IMR-90 (cell line): ENCODE data around the gene LIN7B. TPM values are rescaled to one million over a fixed set of nuclear protein-coding genes. Genes with fewer than 3 reads are reported as not detected.

Experiments
- ATAC-seq: fragments of 200-7000 bp; cut with Tn5 transposase; 2 replicates; pipeline ENCODE4 v1.9.1; 2020; ENCODE audit warnings: low read depth, mild to moderate bottlenecking, moderate library complexity
- BruUV-seq: library from RNA; stranded (reverse); fragments of 400-500 nt; replicated peaks from 2 replicates; lab custom pipeline; 2021; lab: Mats Ljungman, UMichigan
- CTCF ChIA-PET: fragments of 300-600 bp; formaldehyde crosslinking; extraction: SDS; loops from one replicate; lab custom pipeline; 2021; ENCODE audit warnings: antibody characterized with exemption; lab: Yijun Ruan, JAX
- POLR2A ChIA-PET: fragments of 300-600 bp; sonication (Branson Sonifier 250); formaldehyde crosslinking; loops from one replicate; lab custom pipeline; 2022; ENCODE audit warnings: antibody characterized with exemption; ENCODE audit not compliant: unreplicated experiment; lab: Charles Lee
- DNase-seq: peaks from one replicate; pipeline ENCODE4 v3.0.0; 2013
- H2AFZ ChIP-seq: replicated peaks from 2 replicates; pipeline ENCODE3; 2013; ENCODE audit warnings: low read length, mild to moderate bottlenecking; ENCODE audit not compliant: poor library complexity
- H2AK5ac ChIP-seq: 2 replicates; pipeline ENCODE4 v1.6.1; 2013; ENCODE audit warnings: low read depth, low read length, inconsistent platforms
- H2AK9ac ChIP-seq: replicated peaks from 2 replicates; pipeline ENCODE3; 2013; ENCODE audit warnings: mild to moderate bottlenecking, low read depth, low read length, moderate library complexity; ENCODE audit not compliant: poor library complexity
- H2BK120ac ChIP-seq: 2 replicates; pipeline ENCODE4 v1.6.1; 2013; ENCODE audit warnings: low read depth, low read length, inconsistent platforms
- H2BK15ac ChIP-seq: 3 replicates; pipeline ENCODE4 v1.6.1; 2013; ENCODE audit warnings: low read depth, low read length, inconsistent platforms
- H2BK20ac ChIP-seq: 2 replicates; pipeline ENCODE4 v1.6.1; 2013; ENCODE audit warnings: low read depth, mild to moderate bottlenecking, inconsistent platforms, low read length, moderate library complexity
- H2BK5ac ChIP-seq: 2 replicates; pipeline ENCODE4 v1.6.1; 2013; ENCODE audit warnings: mild to moderate bottlenecking, low read depth, low read length, inconsistent platforms; ENCODE audit not compliant: poor library complexity, severe bottlenecking
- H3K14ac ChIP-seq: replicated peaks from 2 replicates; pipeline ENCODE4 v1.6.1; 2013; ENCODE audit warnings: low read depth, low read length, inconsistent platforms
- H3K18ac ChIP-seq: 2 replicates; pipeline ENCODE4 v1.6.1; 2013; ENCODE audit warnings: low read depth, low read length, control low read depth
- H3K23ac ChIP-seq: 2 replicates; pipeline ENCODE4 v1.6.1; 2013; ENCODE audit warnings: low read depth, low read length, inconsistent platforms
- H3K27ac ChIP-seq: 2 replicates; pipeline ENCODE4 v1.5.1; 2013; ENCODE audit warnings: mild to moderate bottlenecking, control low read depth, low read length; ENCODE audit not compliant: insufficient read depth
- H3K27me3 ChIP-seq: 2 replicates; pipeline ENCODE4 v1.6.1; 2013; ENCODE audit warnings: low read length; ENCODE audit not compliant: control insufficient read depth, insufficient read depth
- H3K36me3 ChIP-seq: 2 replicates; pipeline ENCODE4 v1.6.1; 2013; ENCODE audit warnings: low read length, mixed read lengths; ENCODE audit not compliant: control insufficient read depth, insufficient read depth
- H3K4ac ChIP-seq: 2 replicates; pipeline ENCODE4 v1.6.1; 2013; ENCODE audit warnings: low read depth, low read length, inconsistent platforms
- H3K4me1 ChIP-seq: 2 replicates; pipeline ENCODE4 v1.6.1; 2013; ENCODE audit warnings: low read length, mixed read lengths; ENCODE audit not compliant: control insufficient read depth, insufficient read depth
- H3K4me2 ChIP-seq: 2 replicates; pipeline ENCODE4 v1.6.1; 2013; ENCODE audit warnings: low read depth, mild to moderate bottlenecking, control low read depth, low read length, moderate library complexity
- H3K4me3 ChIP-seq: 2 replicates; pipeline ENCODE4 v1.5.1; 2013; ENCODE audit warnings: low read depth, mild to moderate bottlenecking, control low read depth, low read length, moderate library complexity; ENCODE audit not compliant: insufficient read depth
- H3K56ac ChIP-seq: 2 replicates; pipeline ENCODE4 v1.6.1; 2013; ENCODE audit warnings: low read length, inconsistent platforms; ENCODE audit not compliant: insufficient read depth; ENCODE audit errors: extremely low read depth
- H3K79me1 ChIP-seq, 2 experiments: 2 replicates each; pipeline ENCODE4 v1.6.1; 2013; ENCODE audit warnings: low read length in 2 of 2, inconsistent platforms in 1 of 2, low read depth in 1 of 2
- H3K9ac ChIP-seq: 2 replicates; pipeline ENCODE4 v1.6.1; 2013; ENCODE audit warnings: low read depth, low read length, control low read depth
- H3K9me1 ChIP-seq: 2 replicates; pipeline ENCODE4 v1.6.1; 2013; ENCODE audit warnings: low read length, inconsistent platforms; ENCODE audit not compliant: insufficient read depth
- H3K9me3 ChIP-seq: 2 replicates; pipeline ENCODE4 v1.6.1; 2013; ENCODE audit warnings: low read length; ENCODE audit not compliant: control insufficient read depth, insufficient read depth
- H4K20me1 ChIP-seq: 2 replicates; pipeline ENCODE4 v1.6.1; 2013; ENCODE audit warnings: low read length, inconsistent platforms; ENCODE audit not compliant: insufficient read depth
- H4K5ac ChIP-seq: 2 replicates; pipeline ENCODE4 v1.6.1; 2013; ENCODE audit warnings: mild to moderate bottlenecking, low read depth, low read length, control low read depth
- H4K8ac ChIP-seq, 2 experiments: 2 replicates each; pipeline ENCODE4 v1.6.1; 2013; ENCODE audit warnings: low read depth in 2 of 2, low read length in 2 of 2, control low read depth in 1 of 2, inconsistent platforms in 1 of 2
- H4K91ac ChIP-seq: 2 replicates; pipeline ENCODE4 v1.6.1; 2013; ENCODE audit warnings: low read depth, low read length, inconsistent platforms; ENCODE audit not compliant: insufficient read depth
- BHLHE40 ChIP-seq: fragments of 150-350 bp; IDR thresholded peaks from 2 replicates; pipeline ENCODE4 v1.6.1; 2016; ENCODE audit warnings: mild to moderate bottlenecking, low read depth, low read length
- CEBPB ChIP-seq: IDR thresholded peaks from 2 replicates; pipeline ENCODE4 v1.6.1; 2012; ENCODE audit warnings: low read depth, low read length, improper control_type of control experiment
- CHD1 ChIP-seq: IDR thresholded peaks from 2 replicates; pipeline ENCODE4 v1.6.1; 2012; ENCODE audit warnings: low read depth, low read length, improper control_type of control experiment
- ELK1 ChIP-seq: fragments of 150-350 bp; IDR thresholded peaks from 2 replicates; pipeline ENCODE4 v1.6.1; 2016; ENCODE audit warnings: low read depth, mild to moderate bottlenecking, low read length, moderate library complexity, borderline replicate concordance
- FOS ChIP-seq: fragments of 150-350 bp; IDR thresholded peaks from 2 replicates; pipeline ENCODE4 v1.6.1; 2016; ENCODE audit warnings: low read depth, low read length
- MAZ ChIP-seq: IDR thresholded peaks from 2 replicates; pipeline ENCODE4 v1.6.1; 2012; ENCODE audit warnings: low read depth, mild to moderate bottlenecking, low read length, improper control_type of control experiment, moderate library complexity, borderline replicate concordance
- NFE2L2 ChIP-seq: fragments of 150-350 bp; IDR thresholded peaks from 2 replicates; pipeline ENCODE4 v1.6.1; 2016; ENCODE audit warnings: low read depth, mild to moderate bottlenecking, low read length
- POLR2A ChIP-seq: IDR thresholded peaks from 2 replicates; pipeline ENCODE4 v1.6.1; 2012; ENCODE audit warnings: mild to moderate bottlenecking, low read depth, low read length
- RAD21 ChIP-seq: IDR thresholded peaks from 2 replicates; pipeline ENCODE4 v1.6.1; 2012; ENCODE audit warnings: low read length, improper control_type of control experiment
- RFX5 ChIP-seq: IDR thresholded peaks from 2 replicates; pipeline ENCODE4 v1.8.0; 2012; ENCODE audit warnings: low read depth, mild to moderate bottlenecking, low read length, moderate library complexity
- SMC3 ChIP-seq: fragments of 150-350 bp; IDR thresholded peaks from 2 replicates; pipeline ENCODE4 v1.6.1; 2016; ENCODE audit warnings: low read depth, mild to moderate bottlenecking, antibody characterized with exemption, low read length, moderate library complexity
- WGBS, 2 experiments: methylation state at CpG; one replicate each; pipeline versions ENCODE4 v1.1.5 to v1.1.7; 2013; ENCODE audit warnings: missing lambda C conversion rate in 2 of 2; ENCODE audit not compliant: insufficient read length in 1 of 2; ENCODE audit errors: extremely low coverage in 2 of 2; 5-methylcytosine and 5-hydroxymethylcytosine counted together
- dilution Hi-C: fragments of 300-500 bp; cut with HindIII; formaldehyde crosslinking; loops from one replicate; pipeline ENCODE4 v1.14.3; 2018; ENCODE audit warnings: low sequenced_read_pairs; ENCODE audit not compliant: unreplicated experiment
- in situ Hi-C: fragments of 300-500 bp; cut with MboI; formaldehyde crosslinking; loops from 3 replicates; pipeline ENCODE4 v1.14.3; 2019; ENCODE audit warnings: low sequenced_read_pairs, inconsistent platforms, mixed read lengths
- intact Hi-C: fragments of 100-400 bp; cut with micrococcal nuclease; formaldehyde crosslinking; loops from 2 replicates; pipeline ENCODE4 v1.10.0; 2022
- polyA plus RNA-seq, 3 experiments: library from polyadenylated mRNA; depleted of rRNA; stranded (reverse); fragments of >200 nt; gene quantifications; 2 replicates each; pipeline ENCODE4 v1.2.3, GENCODE V29; 2012; ENCODE audit warnings: low replicate concordance in 1 of 3
- total RNA-seq: library from RNA; depleted of rRNA; stranded (reverse); fragments of >200 nt; gene quantifications from 2 replicates; pipeline ENCODE4 v1.2.3, GENCODE V29; 2012
- TF ChIP-seq, protein P1 (sequence below): conservative IDR thresholded peaks from 2 replicates; pipeline ENCODE4 v1.5.1; 2012; ENCODE audit warnings: mild to moderate bottlenecking, low read depth, low read length, improper control_type of control experiment

The LIN7B gene
- total and polyA plus RNA-seq, 2 of the 4 experiments (the other 2 are of a cell fraction): 3.8 to 8.0 TPM

DNA sequence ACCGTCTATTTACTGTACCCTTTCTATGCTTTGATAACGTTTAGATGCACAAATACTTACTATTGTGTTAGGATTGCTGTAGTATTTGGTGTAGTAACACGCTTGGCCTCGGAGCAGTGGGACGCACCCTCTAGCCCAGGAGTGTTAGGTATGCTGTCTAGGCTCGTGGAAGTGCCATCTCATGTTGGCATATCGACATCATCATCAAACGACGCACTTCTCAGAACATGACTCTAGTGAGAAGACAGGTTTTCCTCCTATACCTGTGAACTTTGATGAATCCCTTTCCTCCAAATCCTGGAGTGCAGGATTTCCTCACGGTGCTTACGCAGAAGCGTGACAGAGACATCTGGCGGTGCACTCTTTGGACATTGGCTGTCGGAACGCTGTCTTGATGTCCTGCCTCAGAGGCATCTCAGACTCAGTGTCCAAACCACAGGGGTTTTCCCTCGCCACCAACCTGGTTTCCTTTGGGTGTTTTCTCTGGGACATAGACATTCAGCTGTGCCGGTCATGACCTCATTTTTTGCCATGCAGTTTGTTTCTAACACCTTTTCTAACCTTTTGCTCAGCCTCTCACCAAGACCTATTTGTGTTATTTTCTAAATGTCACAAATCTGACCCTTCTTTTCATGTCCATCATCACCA, 22.7 kb upstream of the LIN7B start:
- H3K4ac ChIP-seq: no peak overlapping the region
- ATAC-seq (no peak), DNase-seq (no peak)
- no peak overlapping the region for H3K18ac ChIP-seq
- no peaks in the 10 kb centered on the region for H3K27me3 ChIP-seq
- no peak overlapping the region for H4K5ac ChIP-seq
- no peak overlapping the region for H2AFZ ChIP-seq
- dilution Hi-C loops (no loop called here), intact Hi-C loops (no loop called here), in situ Hi-C loops (no loop called here)
- H3K9me1 ChIP-seq: no peaks in the 10 kb centered on the region
- H3K79me1 ChIP-seq: peaks cover 34 to 63% of the 10 kb centered on the region in 2 experiments
- H3K23ac ChIP-seq: no peak overlapping the region
- WGBS, 2 experiments: 100% methylated on average over 8 of the region's 17 CpGs; no CpG with 5 or more reads in 1 of the 2 experiments
- no peak overlapping the region for H2BK20ac ChIP-seq
- no peak overlapping the region for H4K8ac ChIP-seq
- H2BK5ac ChIP-seq: no peak overlapping the region
- H3K9me3 ChIP-seq: no peaks in the 10 kb centered on the region
- no peak overlapping the region for H2BK120ac ChIP-seq
- H3K4me2 ChIP-seq: no peak overlapping the region
- no peak overlapping the region for H3K27ac ChIP-seq
- no peak overlapping the region for H4K91ac ChIP-seq
- H2AK5ac ChIP-seq: no peak overlapping the region
- peaks cover 77% of the 10 kb centered on the region for H4K20me1 ChIP-seq
- BruUV-seq: no TSS peak
- H3K9ac ChIP-seq: no peak overlapping the region
- no peak overlapping the region for H2AK9ac ChIP-seq
- H3K4me3 ChIP-seq: no peak overlapping the region
- no peak overlapping the region for H3K56ac ChIP-seq
- TF ChIP-seq FOS: no peak
- no peak for TF ChIP-seq CHD1
- no peak for TF ChIP-seq CEBPB
- no peak for TF ChIP-seq MAZ
- no peak for TF ChIP-seq SMC3
- TF ChIP-seq POLR2A: no peak
- TF ChIP-seq RAD21: no peak
- TF ChIP-seq RFX5: no peak
- TF ChIP-seq, protein P1, sequence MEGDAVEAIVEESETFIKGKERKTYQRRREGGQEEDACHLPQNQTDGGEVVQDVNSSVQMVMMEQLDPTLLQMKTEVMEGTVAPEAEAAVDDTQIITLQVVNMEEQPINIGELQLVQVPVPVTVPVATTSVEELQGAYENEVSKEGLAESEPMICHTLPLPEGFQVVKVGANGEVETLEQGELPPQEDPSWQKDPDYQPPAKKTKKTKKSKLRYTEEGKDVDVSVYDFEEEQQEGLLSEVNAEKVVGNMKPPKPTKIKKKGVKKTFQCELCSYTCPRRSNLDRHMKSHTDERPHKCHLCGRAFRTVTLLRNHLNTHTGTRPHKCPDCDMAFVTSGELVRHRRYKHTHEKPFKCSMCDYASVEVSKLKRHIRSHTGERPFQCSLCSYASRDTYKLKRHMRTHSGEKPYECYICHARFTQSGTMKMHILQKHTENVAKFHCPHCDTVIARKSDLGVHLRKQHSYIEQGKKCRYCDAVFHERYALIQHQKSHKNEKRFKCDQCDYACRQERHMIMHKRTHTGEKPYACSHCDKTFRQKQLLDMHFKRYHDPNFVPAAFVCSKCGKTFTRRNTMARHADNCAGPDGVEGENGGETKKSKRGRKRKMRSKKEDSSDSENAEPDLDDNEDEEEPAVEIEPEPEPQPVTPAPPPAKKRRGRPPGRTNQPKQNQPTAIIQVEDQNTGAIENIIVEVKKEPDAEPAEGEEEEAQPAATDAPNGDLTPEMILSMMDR: no peak
- no peak for TF ChIP-seq ELK1
- no peak for TF ChIP-seq NFE2L2
- TF ChIP-seq BHLHE40: no peak
- no peak overlapping the region for H2BK15ac ChIP-seq
- CTCF ChIA-PET: no interaction called here
- POLR2A ChIA-PET: no interaction called here
- H3K14ac ChIP-seq: no peak overlapping the region
- H3K36me3 ChIP-seq: peaks cover 65% of the 10 kb centered on the region
- H3K4me1 ChIP-seq: peaks cover 3% of the 10 kb centered on the region
